Jurkat, Clone E6-1 (cell line): ENCODE data around the gene DPM1. TPM values are rescaled to one million over a fixed set of nuclear protein-coding genes. Genes with fewer than 3 reads are reported as not detected.

ENCODE experiments used
- DNase-seq: peaks from one replicate; pipeline ENCODE4 v3.0.0-alpha.2; 2011; ENCODE audit warnings: low read depth, low spot score
- H3K4me3 ChIP-seq: 2 replicates; pipeline ENCODE4 v1.5.1; 2011; ENCODE audit warnings: mild to moderate bottlenecking, low read length, control low read depth, moderate library complexity
- polyA plus RNA-seq: library from polyadenylated mRNA; unstranded; fragments of >200 nt; gene quantifications from one replicate; pipeline ENCODE4 v1.2.1, GENCODE V29; 2012; ENCODE audit warnings: missing spikeins; ENCODE audit not compliant: insufficient read length, insufficient read depth

Gene DPM1
- polyA plus RNA-seq: 101 TPM

- peak within 1 kb of the TSS; percentile 98 for H3K4me3 ChIP-seq
- no peak for DNase-seq
Observed at GRCh38 chr20:50957798-50958614, at the start of gene DPM1. DPM1 (minus strand) TSS chr20:50958532; CDS start chr20:50958523, 9 bp downstream.

GRCh38 chr20:51005214-51005613 lies 46.9 kb upstream of the DPM1 start:
- H3K4me3 ChIP-seq: no peak overlapping the region
- DNase-seq: no peak

GRCh38 chr20:51004781-51005180 lies 46.4 kb upstream of the DPM1 start:
- DNase-seq: no peak
- H3K4me3 ChIP-seq: no peak overlapping the region

- DNase-seq: no peak
- no peak overlapping the region for H3K4me3 ChIP-seq
Observed at GRCh38 chr20:51004305-51004727, 46.0 kb upstream of the DPM1 start.

GRCh38 chr20:51003753-51004152 lies 45.4 kb upstream of the DPM1 start:
- H3K4me3 ChIP-seq: no peak overlapping the region
- DNase-seq: no peak

GRCh38 chr20:51002633-51003032 lies 44.3 kb upstream of the DPM1 start:
- H3K4me3 ChIP-seq: no peak overlapping the region
- DNase-seq: no peak

GRCh38 chr20:51001430-51002265 lies 43.3 kb upstream of the DPM1 start:
- H3K4me3 ChIP-seq: no peak overlapping the region
- DNase-seq: no peak

GRCh38 chr20:50999355-50999754 lies 41.0 kb upstream of the DPM1 start:
- no peak for DNase-seq
- H3K4me3 ChIP-seq: no peak overlapping the region

GRCh38 chr20:50996901-50997865 lies 38.9 kb upstream of the DPM1 start:
- H3K4me3 ChIP-seq: no peak overlapping the region
- DNase-seq: no peak

- DNase-seq: no peak
- no peak overlapping the region for H3K4me3 ChIP-seq
Observed at GRCh38 chr20:50995506-50995905, 37.2 kb upstream of the DPM1 start.

- H3K4me3 ChIP-seq: no peak overlapping the region
- DNase-seq: no peak
Observed at GRCh38 chr20:50993876-50994275, 35.5 kb upstream of the DPM1 start.

- no peak overlapping the region for H3K4me3 ChIP-seq
Observed at GRCh38 chr20:50992733-50993457, 34.6 kb upstream of the DPM1 start.

GRCh38 chr20:50992336-50992732 lies 34.0 kb upstream of the DPM1 start:
- no peak overlapping the region for H3K4me3 ChIP-seq
- DNase-seq: no peak

More at GRCh38 chr20:50992733-50993457, 34.6 kb upstream of the DPM1 start:
- peak; percentile 68 for DNase-seq

- no peak overlapping the region for H3K4me3 ChIP-seq
- no peak for DNase-seq
Observed at GRCh38 chr20:50991076-50991475, 32.7 kb upstream of the DPM1 start.

GRCh38 chr20:50987493-50988210 lies 29.3 kb upstream of the DPM1 start:
- peak; percentile 71 for DNase-seq
- no peak overlapping the region for H3K4me3 ChIP-seq

GRCh38 chr20:50983321-50983720 lies 25.0 kb upstream of the DPM1 start:
- DNase-seq: no peak

GRCh38 chr20:50982363-50982762 lies 24.0 kb upstream of the DPM1 start:
- H3K4me3 ChIP-seq: no peak overlapping the region
- DNase-seq: no peak

More at GRCh38 chr20:50983321-50983720, 25.0 kb upstream of the DPM1 start:
- no peak overlapping the region for H3K4me3 ChIP-seq

- no peak for DNase-seq
- no peak overlapping the region for H3K4me3 ChIP-seq
Observed at GRCh38 chr20:50981714-50982048, 23.3 kb upstream of the DPM1 start.
